Breast epithelium (tissue), 3 donors: ENCODE measurements around the gene MAPKAP1.

ENCODE experiments used
- CTCF ChIP-seq, 3 donors: fragments of 450-650 bp; IDR thresholded peaks; one replicate each; pipeline ENCODE4 v1.5.1; 2016 to 2017; ENCODE audit warnings: antibody characterized with exemption in 3 of 3, mild to moderate bottlenecking in 3 of 3, moderate library complexity in 3 of 3
- POLR2AphosphoS5 ChIP-seq, 3 donors: sonication (generic); formaldehyde crosslinking; IDR thresholded peaks; one replicate each; pipeline ENCODE4 v1.6.1; 2017; ENCODE audit warnings: antibody characterized with exemption in 3 of 3

GRCh38 chr9:125655691-125656410, 51.2 kb downstream of the MAPKAP1 start:
- no peak for TF ChIP-seq CTCF (IDR thresholded peaks at IDR 0.05)
- no peak for TF ChIP-seq POLR2AphosphoS5 (IDR thresholded peaks at IDR 0.05)
